Liver (tissue), 9 donors: ENCODE results near the gene ADARB1. TPM values are rescaled to one million over a fixed set of nuclear protein-coding genes. Genes with fewer than 3 reads are reported as not detected.
A peak's percentile ranks its signal among the peaks of the same experiment; 100 is the strongest.

Experiments
- DNase-seq: peaks from one replicate; pipeline ENCODE4 v3.0.0-alpha.2; 2017; ENCODE audit warnings: low spot score
- H3K27ac ChIP-seq, 2 donors: one replicate each; pipeline ENCODE4 v1.7.0; 2013; ENCODE audit warnings: inconsistent platforms in 2 of 2, low read length in 2 of 2, control low read depth in 1 of 2, low read depth in 1 of 2, mild to moderate bottlenecking in 1 of 2
- H3K27me3 ChIP-seq, 4 donors: one replicate each; pipeline versions ENCODE4 v1.6.1 to v1.7.0; 2013; ENCODE audit warnings: low read length in 3 of 4, inconsistent platforms in 1 of 4, mild to moderate bottlenecking in 1 of 4, moderate library complexity in 1 of 4; ENCODE audit not compliant: control insufficient read depth in 4 of 4, insufficient read depth in 4 of 4
- H3K36me3 ChIP-seq, 4 donors: one replicate each; pipeline versions ENCODE4 v1.6.1 to v1.7.0; 2013; ENCODE audit warnings: low read length in 3 of 4, mild to moderate bottlenecking in 3 of 4, low read depth in 1 of 4, moderate library complexity in 1 of 4; ENCODE audit not compliant: control insufficient read depth in 4 of 4, insufficient read depth in 3 of 4
- H3K4me1 ChIP-seq, 4 donors: one replicate each; pipeline versions ENCODE4 v1.6.1 to v1.7.0; 2013; ENCODE audit warnings: low read length in 3 of 4, mild to moderate bottlenecking in 3 of 4, moderate library complexity in 1 of 4; ENCODE audit not compliant: control insufficient read depth in 4 of 4, insufficient read depth in 4 of 4
- H3K4me3 ChIP-seq, 3 donors: one replicate each; pipeline versions ENCODE4 v1.6.1 to v1.7.0; 2013; ENCODE audit warnings: low read length in 3 of 3, control low read depth in 1 of 3, low read depth in 1 of 3, mild to moderate bottlenecking in 1 of 3
- H3K9ac ChIP-seq, 2 donors: one replicate each; pipeline ENCODE4 v1.7.0; 2013; ENCODE audit warnings: low read length in 2 of 2, mild to moderate bottlenecking in 2 of 2, moderate library complexity in 2 of 2, control low read depth in 1 of 2, low read depth in 1 of 2
- H3K9me3 ChIP-seq, 4 donors: one replicate each; pipeline versions ENCODE4 v1.6.1 to v1.7.0; 2013; ENCODE audit warnings: low read length in 3 of 4; ENCODE audit not compliant: control insufficient read depth in 4 of 4
- ATF3 ChIP-seq: IDR thresholded peaks from 2 replicates; pipeline ENCODE4 v1.6.1; 2016; ENCODE audit warnings: antibody characterized with exemption
- EGR1 ChIP-seq, 2 donors: IDR thresholded peaks; 2 replicates each; pipeline ENCODE4 v1.6.1; 2016 to 2018; ENCODE audit warnings: antibody characterized with exemption in 2 of 2, low read depth in 2 of 2
- FOXA1 ChIP-seq: IDR thresholded peaks from 2 replicates; pipeline ENCODE4 v1.6.1; 2016; ENCODE audit warnings: antibody characterized with exemption
- FOXA2 ChIP-seq: IDR thresholded peaks from 2 replicates; pipeline ENCODE4 v1.6.1; 2016; ENCODE audit warnings: antibody characterized with exemption
- GABPA ChIP-seq, 2 donors: IDR thresholded peaks in 1 of 2; conservative IDR thresholded peaks in 1 of 2; 2 replicates each; pipeline ENCODE4 v1.6.1; 2016; ENCODE audit warnings: antibody characterized with exemption in 2 of 2, mild to moderate bottlenecking in 1 of 2, moderate library complexity in 1 of 2
- HNF4A ChIP-seq, 2 donors: conservative IDR thresholded peaks; 2 replicates each; pipeline ENCODE4 v1.6.1; 2016; ENCODE audit warnings: antibody characterized with exemption in 2 of 2, mild to moderate bottlenecking in 2 of 2
- HNF4G ChIP-seq: IDR thresholded peaks from 2 replicates; pipeline ENCODE4 v1.6.1; 2016; ENCODE audit warnings: antibody characterized with exemption
- JUND ChIP-seq, 2 donors: IDR thresholded peaks; 2 replicates each; pipeline ENCODE4 v1.6.1; 2016; ENCODE audit warnings: antibody characterized with exemption in 2 of 2
- MAX ChIP-seq: IDR thresholded peaks from 2 replicates; pipeline ENCODE4 v1.6.1; 2016; ENCODE audit warnings: antibody characterized with exemption
- NR2F2 ChIP-seq: IDR thresholded peaks from 2 replicates; pipeline ENCODE4 v1.6.1; 2016; ENCODE audit warnings: antibody characterized with exemption
- RAD21 ChIP-seq, 2 donors: IDR thresholded peaks; 2 replicates each; pipeline ENCODE4 v1.6.1; 2016; ENCODE audit warnings: antibody characterized with exemption in 2 of 2, mild to moderate bottlenecking in 2 of 2
- REST ChIP-seq: IDR thresholded peaks from 2 replicates; pipeline ENCODE4 v1.6.1; 2016; ENCODE audit warnings: antibody characterized with exemption, mild to moderate bottlenecking
- RXRA ChIP-seq, 2 donors: IDR thresholded peaks; 2 replicates each; pipeline ENCODE4 v1.6.1; 2017 to 2018; ENCODE audit warnings: antibody characterized with exemption in 2 of 2, mild to moderate bottlenecking in 1 of 2
- SP1 ChIP-seq: IDR thresholded peaks from 2 replicates; pipeline ENCODE4 v1.6.1; 2018; ENCODE audit warnings: antibody characterized with exemption, mild to moderate bottlenecking
- TAF1 ChIP-seq: conservative IDR thresholded peaks from 2 replicates; pipeline ENCODE4 v1.6.1; 2016; ENCODE audit warnings: antibody characterized with exemption, mild to moderate bottlenecking
- YY1 ChIP-seq: IDR thresholded peaks from 2 replicates; pipeline ENCODE4 v1.6.1; 2016; ENCODE audit warnings: antibody characterized with exemption, mild to moderate bottlenecking
- ZBTB33 ChIP-seq: IDR thresholded peaks from 2 replicates; pipeline ENCODE4 v1.6.1; 2016; ENCODE audit warnings: antibody characterized with exemption
- WGBS: extraction: QIAGEN DNeasy Blood & Tissue Kit; methylation state at CpG from one replicate; pipeline ENCODE4 v1.1.7; 2013; 5-methylcytosine and 5-hydroxymethylcytosine counted together
- polyA plus RNA-seq, 2 donors: library from polyadenylated mRNA; stranded (reverse) in 1 of 2; unstranded in 1 of 2; fragments of 200-250 nt in 1 of 2; fragments of >200 nt in 1 of 2; fragmentation: Nextera tagmentation in 1 of 2; extraction: Ambion mirVana in 1 of 2; gene quantifications; one replicate each; pipeline versions ENCODE4 v1.2.1 to v1.2.3, GENCODE V29; 2013 to 2015
- total RNA-seq, 2 donors: library from RNA; depleted of rRNA; stranded (reverse); fragments of >200 nt; gene quantifications; one replicate each; pipeline ENCODE4 v1.2.3, GENCODE V29; 2014
- TF ChIP-seq, protein P1 (sequence below): fragments of 150-350 bp; IDR thresholded peaks from 2 replicates; pipeline ENCODE4 v1.5.1; 2017; ENCODE audit warnings: improper control_type of control experiment, low read depth, low read length; ENCODE audit not compliant: missing input control
- donor health status: healthy.
- donor health status: healthy.
- donor health status: healthy.
- donor health status: healthy.
- donor health status: healthy.

Gene ADARB1
- total and polyA plus RNA-seq, 4 donors, result 1.6 to 7.8 (median 2.9) TPM

- Histone ChIP-seq H3K27me3 (no peaks in the 10 kb centered on the region), H3K36me3 (no peaks in the 10 kb centered on the region), H3K27ac (no peak overlapping the region), H3K4me3 (no peak overlapping the region), H3K4me1 (no peaks in the 10 kb centered on the region), H3K9me3 (no peaks in the 10 kb centered on the region), H3K9ac (no peak overlapping the region)
- 92% methylated on average over 8 of the region's 8 CpGs for WGBS
- peak; percentile 6 for DNase-seq
- TF ChIP-seq YY1 (no peak), RAD21 (IDR thresholded peaks at IDR 0.05) (no peak), EGR1 (IDR thresholded peaks at IDR 0.05; ENCODE audit: low read depth in 2 of 2) (no peak), FOXA2 (no peak), GABPA (IDR thresholded peaks at IDR 0.05 in 1 of 2, conservative IDR thresholded peaks at IDR 0.05 in 1 of 2) (no peak), NR2F2 (no peak), ATF3 (no peak), MAX (no peak), FOXA1 (no peak), HNF4A (conservative IDR thresholded peaks at IDR 0.05) (no peak), TAF1 (no peak), RXRA (IDR thresholded peaks at IDR 0.05) (no peak), REST (no peak), HNF4G (no peak), ZBTB33 (no peak), SP1 (no peak), JUND (IDR thresholded peaks at IDR 0.05) (no peak)
- TF ChIP-seq, protein P1, sequence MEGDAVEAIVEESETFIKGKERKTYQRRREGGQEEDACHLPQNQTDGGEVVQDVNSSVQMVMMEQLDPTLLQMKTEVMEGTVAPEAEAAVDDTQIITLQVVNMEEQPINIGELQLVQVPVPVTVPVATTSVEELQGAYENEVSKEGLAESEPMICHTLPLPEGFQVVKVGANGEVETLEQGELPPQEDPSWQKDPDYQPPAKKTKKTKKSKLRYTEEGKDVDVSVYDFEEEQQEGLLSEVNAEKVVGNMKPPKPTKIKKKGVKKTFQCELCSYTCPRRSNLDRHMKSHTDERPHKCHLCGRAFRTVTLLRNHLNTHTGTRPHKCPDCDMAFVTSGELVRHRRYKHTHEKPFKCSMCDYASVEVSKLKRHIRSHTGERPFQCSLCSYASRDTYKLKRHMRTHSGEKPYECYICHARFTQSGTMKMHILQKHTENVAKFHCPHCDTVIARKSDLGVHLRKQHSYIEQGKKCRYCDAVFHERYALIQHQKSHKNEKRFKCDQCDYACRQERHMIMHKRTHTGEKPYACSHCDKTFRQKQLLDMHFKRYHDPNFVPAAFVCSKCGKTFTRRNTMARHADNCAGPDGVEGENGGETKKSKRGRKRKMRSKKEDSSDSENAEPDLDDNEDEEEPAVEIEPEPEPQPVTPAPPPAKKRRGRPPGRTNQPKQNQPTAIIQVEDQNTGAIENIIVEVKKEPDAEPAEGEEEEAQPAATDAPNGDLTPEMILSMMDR, result no peak
Observed at GRCh38 chr21:45157932-45158331, 83.6 kb downstream of the ADARB1 start.
